CD4-positive, alpha-beta T cell (primary cell): Measurements from ENCODE around the gene MTHFR. TPM values are rescaled to one million over a fixed set of nuclear protein-coding genes. Genes with fewer than 3 reads are reported as not detected.
A peak's percentile ranks its signal among the peaks of the same experiment; 100 is the strongest.

Experiments
- ATAC-seq: fragments of 200-7000 bp; cut with Tn5 transposase; one replicate; pipeline ENCODE4 v1.10.0; 2022; ENCODE audit warnings: mild to moderate bottlenecking; ENCODE audit not compliant: poor library complexity
- CTCF ChIA-PET: fragments of 350-600 bp; sonication (Branson Sonifier 250); formaldehyde crosslinking; loops from one replicate; lab custom pipeline; 2021; ENCODE audit warnings: antibody characterized with exemption, inconsistent platforms; lab: Charles Lee
- POLR2A ChIA-PET: fragments of 350-600 bp; sonication (Branson Sonifier 250); formaldehyde crosslinking; loops from one replicate; lab custom pipeline; 2021; ENCODE audit warnings: antibody characterized with exemption, inconsistent platforms; lab: Charles Lee
- DNase-seq, 14 experiments: peaks; one replicate each; pipeline ENCODE4 v3.0.0-alpha.2; 2013 to 2020; ENCODE audit warnings: mixed read lengths in 2 of 14
- H3K27ac ChIP-seq, 2 donors: one replicate each; pipeline versions ENCODE4 v1.5.1 to v1.7.0; 2013; ENCODE audit warnings: low read length in 2 of 2, low read depth in 1 of 2, mild to moderate bottlenecking in 1 of 2
- H3K27me3 ChIP-seq, 2 experiments: 1 replicate in 1 of 2; 2 replicates in 1 of 2; pipeline versions ENCODE4 v1.6.1 to v1.7.0; 2013; ENCODE audit warnings: low read length in 2 of 2, control low read depth in 1 of 2, mild to moderate bottlenecking in 1 of 2, moderate library complexity in 1 of 2; ENCODE audit not compliant: insufficient read depth in 2 of 2, control insufficient read depth in 1 of 2
- H3K36me3 ChIP-seq: one replicate; pipeline ENCODE4 v1.6.1; 2013; ENCODE audit warnings: low read length, control low read depth; ENCODE audit not compliant: insufficient read depth
- H3K4me1 ChIP-seq: one replicate; pipeline ENCODE4 v1.6.1; 2013; ENCODE audit warnings: low read length, control low read depth; ENCODE audit not compliant: insufficient read depth
- H3K4me3 ChIP-seq: one replicate; pipeline ENCODE4 v1.5.1; 2013; ENCODE audit warnings: mild to moderate bottlenecking, low read length, moderate library complexity
- H3K9me3 ChIP-seq, 2 experiments: 1 replicate in 1 of 2; 2 replicates in 1 of 2; pipeline versions ENCODE4 v1.6.1 to v1.7.0; 2013; ENCODE audit warnings: low read length in 2 of 2, mild to moderate bottlenecking in 2 of 2, control low read depth in 1 of 2, moderate library complexity in 1 of 2; ENCODE audit not compliant: control insufficient read depth in 1 of 2, insufficient read depth in 1 of 2
- H3K27ac Mint-ChIP-seq: one replicate; pipeline ENCODE4 v1.8.0; 2020; ENCODE audit warnings: mixed read lengths
- H3K27me3 Mint-ChIP-seq: one replicate; pipeline ENCODE4 v1.8.0; 2021; ENCODE audit warnings: mixed read lengths
- H3K36me3 Mint-ChIP-seq: one replicate; pipeline ENCODE4 v1.8.0; 2021; ENCODE audit warnings: low read depth, mixed read lengths
- H3K4me1 Mint-ChIP-seq: one replicate; pipeline ENCODE4 v1.8.0; 2021; ENCODE audit warnings: low read depth, mixed read lengths
- H3K4me3 Mint-ChIP-seq: one replicate; pipeline ENCODE4 v1.8.0; 2020; ENCODE audit warnings: mild to moderate bottlenecking, mixed read lengths
- H3K9me3 Mint-ChIP-seq: one replicate; pipeline ENCODE4 v1.8.0; 2020; ENCODE audit warnings: mixed read lengths
- intact Hi-C, 2 experiments: fragments of 100-400 bp; cut with DNase I in 1 of 2; cut with micrococcal nuclease in 1 of 2; formaldehyde crosslinking; loops; one replicate each; pipeline versions ENCODE4 v1.15.1 to v1.9.0; 2023 to 2025; cut with DNase I, micrococcal nuclease
- total RNA-seq, 174 experiments: library from RNA in 2 of 174; stranded (reverse) in 2 of 174; gene quantifications; one replicate each; pipeline ENCODE4 v1.2.3 and lab custom pipeline; 2021 to 2026
- TF ChIP-seq, protein P1 (sequence below): fragments of 200-600 bp; IDR thresholded peaks from one replicate; pipeline ENCODE4 v1.8.0; 2022; ENCODE audit warnings: antibody characterized with exemption, mild to moderate bottlenecking

MTHFR gene
- total RNA-seq, 2 experiments from 2014 or later = 30.8 to 31.3 TPM

DNA sequence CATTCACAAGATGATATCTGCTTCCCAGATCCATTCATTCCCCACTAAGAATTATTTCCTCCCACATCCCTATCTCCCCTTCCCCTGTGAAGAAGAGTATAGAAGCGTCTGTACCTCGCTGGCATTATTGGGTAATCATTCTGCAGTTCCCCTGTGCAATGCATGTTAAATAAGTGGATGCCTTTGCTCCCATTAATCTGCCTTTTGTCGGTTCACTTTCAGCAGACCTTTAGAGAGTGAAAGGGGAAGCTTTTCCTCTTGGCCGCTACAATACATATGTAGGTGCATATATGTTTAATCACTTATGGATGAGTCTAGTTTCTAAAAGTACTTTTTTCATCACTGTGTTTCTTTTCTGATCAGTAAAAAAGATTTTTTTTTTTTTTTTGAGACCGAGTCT, 7.3 kb upstream of the MTHFR start:
- no peak for ATAC-seq
- Mint-ChIP-seq H3K4me1 (peaks cover 11% of the 10 kb centered on the region), H3K9me3 (no peaks in the 10 kb centered on the region), H3K27me3 (no peaks in the 10 kb centered on the region), H3K36me3 (peaks cover 54% of the 10 kb centered on the region), H3K4me3 (no peak overlapping the region), H3K27ac (no peak overlapping the region)
- Histone ChIP-seq H3K27me3 (no peaks in the 10 kb centered on the region), H3K4me1 (no peaks in the 10 kb centered on the region), H3K27ac (no peak overlapping the region), H3K9me3 (no peaks in the 10 kb centered on the region), H3K36me3 (peaks cover 51% of the 10 kb centered on the region), H3K4me3 (no peak overlapping the region)
- TF ChIP-seq, protein P1, sequence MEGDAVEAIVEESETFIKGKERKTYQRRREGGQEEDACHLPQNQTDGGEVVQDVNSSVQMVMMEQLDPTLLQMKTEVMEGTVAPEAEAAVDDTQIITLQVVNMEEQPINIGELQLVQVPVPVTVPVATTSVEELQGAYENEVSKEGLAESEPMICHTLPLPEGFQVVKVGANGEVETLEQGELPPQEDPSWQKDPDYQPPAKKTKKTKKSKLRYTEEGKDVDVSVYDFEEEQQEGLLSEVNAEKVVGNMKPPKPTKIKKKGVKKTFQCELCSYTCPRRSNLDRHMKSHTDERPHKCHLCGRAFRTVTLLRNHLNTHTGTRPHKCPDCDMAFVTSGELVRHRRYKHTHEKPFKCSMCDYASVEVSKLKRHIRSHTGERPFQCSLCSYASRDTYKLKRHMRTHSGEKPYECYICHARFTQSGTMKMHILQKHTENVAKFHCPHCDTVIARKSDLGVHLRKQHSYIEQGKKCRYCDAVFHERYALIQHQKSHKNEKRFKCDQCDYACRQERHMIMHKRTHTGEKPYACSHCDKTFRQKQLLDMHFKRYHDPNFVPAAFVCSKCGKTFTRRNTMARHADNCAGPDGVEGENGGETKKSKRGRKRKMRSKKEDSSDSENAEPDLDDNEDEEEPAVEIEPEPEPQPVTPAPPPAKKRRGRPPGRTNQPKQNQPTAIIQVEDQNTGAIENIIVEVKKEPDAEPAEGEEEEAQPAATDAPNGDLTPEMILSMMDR = no peak
- intact Hi-C loops = no loop called here
- no peak for DNase-seq
- POLR2A ChIA-PET = no interaction called here
- CTCF ChIA-PET = no interaction called here

DNA sequence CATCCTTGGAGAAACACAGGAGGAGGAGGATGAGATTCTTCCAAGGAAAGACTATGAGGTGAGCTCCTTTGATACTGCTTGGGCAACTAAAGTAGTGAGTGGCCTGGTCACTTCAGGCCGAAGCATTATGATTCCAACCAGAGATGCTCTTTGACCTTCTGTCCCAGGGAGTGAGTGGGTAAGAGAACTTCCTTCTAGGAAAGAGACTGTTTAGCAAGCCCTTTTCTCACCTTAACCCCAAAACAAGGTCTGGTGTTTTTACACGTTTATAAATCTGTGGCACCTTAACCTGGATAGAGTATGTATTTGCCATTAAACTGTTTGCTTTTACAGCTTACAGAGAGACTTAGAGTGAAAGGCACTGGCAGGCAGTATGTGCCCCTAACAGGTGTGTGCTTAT, 1.4 kb upstream of the MTHFR start:
- Histone ChIP-seq H3K27me3 (no peaks in the 10 kb centered on the region), H3K27ac (peak overlapping the region; percentile 86 to 92), H3K36me3 (peaks cover 18% of the 10 kb centered on the region), H3K4me3 (no peak overlapping the region), H3K9me3 (no peaks in the 10 kb centered on the region), H3K4me1 (peaks cover 48% of the 10 kb centered on the region)
- intact Hi-C loops = loop anchor here in 1 of 2 experiments (2.0 to 5.0 kb wide), 5 partner anchors 100 to 1775 kb away; partner anchors contain the start of genes FBXO2, FBXO44, MFN2 and UBE4B
- POLR2A ChIA-PET = interaction anchor here (0.6 to 3.4 kb wide), 11 partner anchors 18 to 795 kb away, joined by 3 to 84 read pairs (median 5); partner anchors contain the start of genes AGTRAP, KIAA2013, MAD2L2 and MFN2
- H3K4me1 Mint-ChIP-seq = peaks cover 63% of the 10 kb centered on the region
- CTCF ChIA-PET = interaction anchor here (1.9 kb wide), 1 partner anchor 101 kb away, joined by 13 read pairs; no protein-coding TSS in a partner anchor
- H3K4me3 Mint-ChIP-seq = peak overlapping the region; percentile 99
- TF ChIP-seq, protein P1 = no peak
- H3K27me3 Mint-ChIP-seq = no peaks in the 10 kb centered on the region
- no peak for ATAC-seq
- H3K36me3 Mint-ChIP-seq = peaks cover 32% of the 10 kb centered on the region
- DNase-seq = no peak
- peak overlapping the region; percentile 91 for H3K27ac Mint-ChIP-seq
- H3K9me3 Mint-ChIP-seq = no peaks in the 10 kb centered on the region

DNA sequence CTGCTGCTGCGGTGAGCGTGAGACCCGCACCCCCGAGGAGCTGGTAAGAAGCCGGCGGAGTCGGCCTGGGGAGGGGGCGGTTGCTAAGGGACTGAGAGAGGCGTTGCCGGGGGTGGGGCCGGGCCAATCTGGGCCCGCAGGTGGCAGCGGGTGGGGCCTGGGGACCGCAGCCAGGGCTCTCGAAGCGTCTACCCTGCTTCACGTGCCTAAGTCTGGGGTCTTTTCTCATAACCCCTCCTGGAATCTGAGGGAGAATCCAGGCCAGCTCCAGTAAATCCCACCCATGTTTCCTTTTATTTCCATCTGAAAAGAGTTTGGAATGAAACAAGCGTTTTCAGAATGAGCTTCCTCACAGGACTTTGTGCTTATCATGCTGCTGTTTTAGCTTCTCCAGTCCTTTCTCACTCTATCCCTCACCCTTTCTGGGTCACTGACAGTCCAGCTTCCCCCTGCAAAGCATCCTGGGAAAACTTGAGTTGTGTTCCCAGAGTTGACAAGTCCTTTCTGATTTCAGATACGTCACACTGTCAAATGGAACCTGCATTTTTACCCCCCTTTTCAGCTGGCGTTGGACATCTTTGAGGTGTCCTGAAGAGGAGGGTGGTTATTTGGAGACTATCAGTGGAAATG, 658 bp upstream of the MTHFR start:
- peaks cover 18% of the 10 kb centered on the region for H3K36me3 ChIP-seq
- DNase-seq (peak in 1 of 14 experiments; percentile 48), ATAC-seq (peak; percentile 62)
- H3K4me3 ChIP-seq = peak overlapping the region; percentile 98
- no peaks in the 10 kb centered on the region for H3K27me3 ChIP-seq
- intact Hi-C loops = loop anchor here in 1 of 2 experiments (2.0 to 5.0 kb wide), 5 partner anchors 100 to 1774 kb away; partner anchors contain the start of genes FBXO2, FBXO44, MFN2 and UBE4B
- H3K27ac ChIP-seq = peak overlapping the region; percentile 86 to 92
- Mint-ChIP-seq H3K36me3 (peaks cover 27% of the 10 kb centered on the region), H3K27ac (peak overlapping the region; percentile 91), H3K9me3 (no peaks in the 10 kb centered on the region), H3K4me1 (peaks cover 66% of the 10 kb centered on the region), H3K4me3 (peak overlapping the region; percentile 99), H3K27me3 (no peaks in the 10 kb centered on the region)
- ChIA-PET POLR2A (interaction anchor here (0.6 to 3.4 kb wide), 18 partner anchors 19 to 794 kb away, joined by 3 to 84 read pairs (median 4); partner anchors contain the start of genes AGTRAP, KIAA2013, MAD2L2 and MFN2), CTCF (interaction anchor here (1.2 to 1.9 kb wide), 2 partner anchors 101 to 142 kb away, joined by 4 to 13 read pairs; partner anchors contain the start of gene FBXO6)
- TF ChIP-seq, protein P1 = no peak
- H3K9me3 ChIP-seq = no peaks in the 10 kb centered on the region
- H3K4me1 ChIP-seq = peaks cover 53% of the 10 kb centered on the region
